ENCODE results near the gene LRIG3.

GRCh38 chr12:58920961-58921861 lies 907 bp upstream of the LRIG3 start:
- TF ChIP-seq, protein P1, sequence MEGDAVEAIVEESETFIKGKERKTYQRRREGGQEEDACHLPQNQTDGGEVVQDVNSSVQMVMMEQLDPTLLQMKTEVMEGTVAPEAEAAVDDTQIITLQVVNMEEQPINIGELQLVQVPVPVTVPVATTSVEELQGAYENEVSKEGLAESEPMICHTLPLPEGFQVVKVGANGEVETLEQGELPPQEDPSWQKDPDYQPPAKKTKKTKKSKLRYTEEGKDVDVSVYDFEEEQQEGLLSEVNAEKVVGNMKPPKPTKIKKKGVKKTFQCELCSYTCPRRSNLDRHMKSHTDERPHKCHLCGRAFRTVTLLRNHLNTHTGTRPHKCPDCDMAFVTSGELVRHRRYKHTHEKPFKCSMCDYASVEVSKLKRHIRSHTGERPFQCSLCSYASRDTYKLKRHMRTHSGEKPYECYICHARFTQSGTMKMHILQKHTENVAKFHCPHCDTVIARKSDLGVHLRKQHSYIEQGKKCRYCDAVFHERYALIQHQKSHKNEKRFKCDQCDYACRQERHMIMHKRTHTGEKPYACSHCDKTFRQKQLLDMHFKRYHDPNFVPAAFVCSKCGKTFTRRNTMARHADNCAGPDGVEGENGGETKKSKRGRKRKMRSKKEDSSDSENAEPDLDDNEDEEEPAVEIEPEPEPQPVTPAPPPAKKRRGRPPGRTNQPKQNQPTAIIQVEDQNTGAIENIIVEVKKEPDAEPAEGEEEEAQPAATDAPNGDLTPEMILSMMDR (IDR thresholded peaks at IDR 0.05), result no peak
- no peak for TF ChIP-seq POLR2A (IDR thresholded peaks at IDR 0.05)
